GM21825 (cell line): ENCODE measurements around the gene ISOC1.

ENCODE experiments used
- ATAC-seq: cut with Tn5 transposase; IDR thresholded peaks from one replicate; pipeline ENCODE4 v1.9.1; 2021; ENCODE audit warnings: mild to moderate bottlenecking, moderate library complexity; ENCODE audit not compliant: unreplicated experiment

ISOC1 gene

GRCh38 chr5:129094087-129094923, at the start of gene ISOC1:
Gene ISOC1, plus strand, starts transcription at chr5:129094749. Its CDS starts 18 bp downstream, at chr5:129094767.
- ATAC-seq = peak; percentile 91

DNA sequence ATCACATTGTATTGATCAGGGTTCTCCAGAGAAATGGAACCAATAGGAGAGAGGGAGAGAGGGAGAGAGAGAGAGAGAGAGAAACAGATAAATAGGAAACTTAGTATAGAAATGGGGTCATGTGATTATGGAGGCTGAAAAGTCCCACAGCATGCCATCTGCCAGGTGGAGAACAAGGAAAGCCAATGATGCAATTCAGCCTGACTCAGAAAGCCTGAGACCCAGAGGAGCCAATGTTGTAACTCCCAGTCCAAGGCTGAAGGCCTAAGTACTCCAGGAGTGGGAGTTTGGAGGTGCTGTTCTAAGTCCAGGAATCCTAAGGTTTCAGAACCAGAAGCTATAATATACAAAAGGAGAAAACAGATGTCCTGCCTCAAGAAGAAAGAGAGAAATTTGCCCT, 48.4 kb upstream of the ISOC1 start:
- no peak for ATAC-seq

- ATAC-seq = no peak
Measured at GRCh38 chr5:129048509-129048908, 46.0 kb upstream of the ISOC1 start.

- ATAC-seq = no peak
Measured at GRCh38 chr5:129049126-129049799, 45.3 kb upstream of the ISOC1 start.

DNA sequence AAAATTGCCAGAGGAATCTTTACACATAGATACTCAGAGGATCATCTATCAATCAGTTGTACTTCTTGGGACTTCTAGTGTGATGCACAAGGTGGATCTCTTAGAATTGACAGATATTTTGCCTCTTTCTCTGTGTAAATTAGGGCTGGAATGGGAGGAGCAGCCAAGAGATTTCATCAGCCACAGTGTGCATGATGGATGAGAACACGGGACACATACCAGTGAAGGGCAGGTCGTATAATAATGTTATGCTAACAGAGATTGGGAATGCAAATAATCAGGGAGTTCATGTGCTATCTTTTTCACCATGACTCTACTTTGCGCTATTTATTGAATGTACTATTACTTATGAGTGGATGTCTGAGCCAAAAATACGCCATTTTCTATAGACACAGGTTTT, 43.3 kb upstream of the ISOC1 start:
- no peak for ATAC-seq

DNA sequence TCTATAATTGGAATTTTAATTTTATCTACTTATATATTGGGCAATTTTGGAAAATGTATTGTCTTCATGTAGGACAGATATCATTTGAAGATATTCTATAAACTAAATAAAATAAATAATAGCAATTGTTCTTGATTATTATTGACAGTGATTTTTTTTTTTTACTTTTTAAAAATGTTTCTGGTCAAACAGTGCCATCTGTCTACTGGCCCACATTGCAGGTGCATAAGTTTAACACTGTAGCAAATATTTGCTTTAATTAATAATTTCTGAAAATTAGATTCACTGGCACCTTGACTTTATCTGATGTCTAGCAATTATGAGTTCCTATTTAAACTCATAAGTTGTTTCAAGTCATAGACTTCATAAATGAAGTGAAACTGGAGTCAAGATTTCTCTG, 41.1 kb upstream of the ISOC1 start:
- no peak for ATAC-seq

DNA sequence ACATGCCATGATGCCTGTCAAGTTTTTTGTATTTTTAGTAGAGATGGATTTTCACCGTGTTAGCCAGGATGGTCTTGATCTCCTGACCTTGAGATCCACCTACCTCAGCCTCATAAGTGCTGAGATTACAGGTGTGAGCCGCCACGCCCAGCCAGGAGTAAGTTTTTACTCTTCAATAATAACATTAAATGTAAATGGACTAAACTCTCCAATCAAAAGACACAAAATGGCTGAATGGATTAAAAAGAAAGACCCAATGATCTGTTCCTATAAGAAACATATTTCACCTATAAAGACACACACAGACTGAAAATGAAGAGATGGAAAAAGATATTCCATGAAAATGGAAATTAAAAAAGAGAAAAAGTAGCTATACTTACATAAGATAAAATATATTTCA, 37.2 kb upstream of the ISOC1 start:
- ATAC-seq = no peak

- ATAC-seq = no peak
Measured at GRCh38 chr5:129061849-129062248, 32.7 kb upstream of the ISOC1 start.

DNA sequence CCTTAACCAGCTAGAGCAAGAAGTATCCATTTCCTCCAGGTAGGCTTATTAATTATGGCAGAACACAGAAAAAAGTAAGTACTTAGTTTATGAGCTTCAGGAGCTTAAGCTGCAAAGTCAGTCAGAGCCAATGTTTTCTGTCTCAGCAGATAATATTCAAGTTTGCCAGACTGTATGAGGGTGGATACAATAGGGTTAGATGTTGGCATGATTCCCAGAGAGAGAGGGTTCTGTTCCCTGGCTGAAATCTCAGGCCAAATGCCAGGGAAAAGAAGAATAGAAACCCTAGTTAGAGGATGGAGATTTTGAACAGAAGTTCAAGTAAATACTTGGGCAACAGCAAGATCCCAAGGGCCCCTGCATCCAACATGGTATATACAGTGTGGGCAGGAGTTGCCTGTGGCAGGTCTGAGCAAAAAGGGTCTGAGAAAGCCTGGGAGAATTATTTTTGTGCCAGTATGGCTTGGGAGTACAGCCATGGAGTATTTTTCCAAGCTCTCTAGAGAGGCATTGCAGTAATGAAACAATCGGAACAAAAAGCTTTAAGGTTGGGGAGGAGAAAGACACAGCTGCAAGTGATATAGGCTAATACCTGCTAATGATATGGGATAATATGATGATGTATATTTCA, 31.0 kb upstream of the ISOC1 start:
- no peak for ATAC-seq

DNA sequence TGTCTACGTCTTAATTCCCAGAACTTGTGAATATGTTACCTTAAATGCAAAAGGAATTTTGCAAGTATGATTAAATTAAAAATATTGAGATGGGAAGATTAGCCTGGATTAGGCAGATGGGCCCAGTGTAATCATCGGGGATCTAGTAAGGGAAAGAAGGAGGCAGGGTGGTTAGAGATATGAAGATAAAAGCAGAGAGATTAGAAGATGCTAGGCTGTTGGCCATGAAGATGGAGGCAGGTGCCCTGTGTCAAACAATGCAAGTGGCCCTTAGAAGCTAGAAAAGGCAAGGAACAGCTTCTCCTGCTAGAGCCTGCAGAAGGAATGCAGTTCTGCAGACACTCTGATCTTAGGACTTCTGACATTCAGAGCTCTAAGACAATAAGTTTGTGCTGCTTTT, 28.8 kb upstream of the ISOC1 start:
- no peak for ATAC-seq

DNA sequence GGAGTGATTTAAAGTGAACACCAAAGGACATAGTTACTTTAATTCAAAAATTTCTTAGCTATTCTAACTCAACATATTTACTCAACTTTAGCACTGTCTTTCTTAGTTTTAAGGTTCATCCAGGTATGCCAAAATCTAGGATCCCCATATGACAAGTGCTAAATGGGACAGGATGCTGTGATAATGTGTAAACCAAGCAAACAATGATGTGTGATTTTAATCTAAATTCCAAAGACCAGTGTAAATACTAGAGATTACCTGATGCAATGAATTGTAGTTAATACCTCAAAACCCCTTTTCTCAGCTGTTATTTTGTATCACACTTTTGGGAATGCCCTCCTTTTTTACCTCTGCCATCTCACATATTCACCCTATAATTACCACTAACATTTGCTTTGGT, 26.8 kb upstream of the ISOC1 start:
- ATAC-seq = no peak

DNA sequence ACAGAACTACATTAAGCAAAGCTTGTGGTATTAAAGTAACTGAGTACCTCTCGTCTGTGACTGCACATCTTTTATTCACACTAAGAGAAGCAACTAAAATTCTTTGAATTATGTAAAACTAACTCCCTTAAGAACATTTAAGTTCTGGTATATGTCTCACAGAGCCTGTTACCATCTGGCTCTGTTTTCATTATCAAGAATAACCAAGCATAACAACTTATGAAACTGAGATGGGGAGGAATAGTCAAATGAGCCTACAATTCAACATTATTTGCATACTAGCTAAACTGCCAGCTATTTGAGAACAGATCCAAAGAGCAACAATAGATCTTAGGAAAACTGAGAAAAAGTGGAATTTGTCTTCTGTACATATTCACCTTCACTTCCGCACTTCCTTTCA, 25.3 kb upstream of the ISOC1 start:
- ATAC-seq = no peak

GRCh38 chr5:129073111-129073510, 21.4 kb upstream of the ISOC1 start:
- no peak for ATAC-seq

GRCh38 chr5:129074903-129075302, 19.6 kb upstream of the ISOC1 start:
- ATAC-seq = no peak

DNA sequence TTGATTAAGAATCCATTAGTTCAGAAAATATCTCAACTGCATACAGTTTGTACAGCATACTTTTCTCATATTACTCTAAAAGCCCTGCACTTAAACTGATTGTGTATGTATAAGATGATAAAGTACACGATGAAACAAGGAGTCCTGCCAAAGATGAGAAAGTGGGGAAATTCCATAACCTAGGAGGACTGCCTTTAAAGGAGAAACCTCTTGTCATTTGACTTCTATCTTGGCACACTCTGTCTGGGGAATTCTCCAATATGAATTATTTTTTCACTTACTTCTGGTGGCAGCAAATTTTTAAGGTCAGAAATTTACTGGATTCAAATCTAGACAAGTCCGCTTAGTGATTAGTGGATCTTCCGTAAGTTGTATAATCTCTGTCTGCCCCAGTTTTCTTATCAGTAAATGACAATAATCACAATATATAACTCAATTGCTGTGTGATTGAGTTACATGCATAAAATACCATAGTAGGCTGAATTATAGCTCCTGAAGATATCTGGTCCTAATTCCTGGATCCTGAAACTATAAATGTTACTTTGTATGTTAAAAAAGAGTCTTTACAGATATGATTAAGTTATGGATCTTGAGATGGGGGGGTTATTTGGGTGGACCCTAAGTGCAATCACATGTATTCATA, 17.0 kb upstream of the ISOC1 start:
- no peak for ATAC-seq

DNA sequence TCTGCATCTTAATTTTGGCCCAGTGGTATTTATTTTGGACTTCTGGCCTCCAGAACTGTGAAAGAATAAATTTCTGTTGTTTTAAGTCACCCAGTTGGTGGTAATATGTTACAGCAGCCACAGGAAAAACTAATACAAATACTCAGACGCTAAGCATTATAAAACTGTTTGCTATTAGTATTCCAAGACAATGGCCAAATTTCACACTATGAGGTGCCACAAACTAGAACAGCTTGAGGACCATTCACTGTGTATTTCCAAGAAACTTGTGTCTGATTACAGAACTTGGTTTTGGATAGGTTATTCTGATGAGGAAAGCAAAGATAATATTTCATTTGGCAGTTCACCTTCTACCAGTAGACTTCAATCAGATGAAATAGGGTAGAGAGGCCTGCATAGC, 16.3 kb upstream of the ISOC1 start:
- ATAC-seq = no peak

DNA sequence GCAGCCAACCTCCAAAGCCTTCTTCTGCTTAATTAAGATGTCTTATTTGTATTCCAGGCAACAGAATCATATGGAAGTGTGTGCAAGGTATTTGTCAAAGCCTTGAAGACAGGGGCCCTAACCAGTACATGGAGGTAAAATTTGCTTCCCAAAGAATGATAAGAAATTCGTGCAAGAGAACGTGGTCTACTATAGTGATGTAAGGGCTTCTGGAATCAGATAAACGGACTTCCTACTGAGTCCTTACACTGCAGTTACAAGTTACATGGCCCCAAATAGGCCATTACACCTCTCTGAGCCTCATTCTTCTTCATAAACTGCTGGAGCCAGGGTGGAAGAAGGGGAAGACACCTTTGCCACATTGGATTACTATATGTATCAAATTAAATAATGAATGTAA, 15.9 kb upstream of the ISOC1 start:
- ATAC-seq = no peak

DNA sequence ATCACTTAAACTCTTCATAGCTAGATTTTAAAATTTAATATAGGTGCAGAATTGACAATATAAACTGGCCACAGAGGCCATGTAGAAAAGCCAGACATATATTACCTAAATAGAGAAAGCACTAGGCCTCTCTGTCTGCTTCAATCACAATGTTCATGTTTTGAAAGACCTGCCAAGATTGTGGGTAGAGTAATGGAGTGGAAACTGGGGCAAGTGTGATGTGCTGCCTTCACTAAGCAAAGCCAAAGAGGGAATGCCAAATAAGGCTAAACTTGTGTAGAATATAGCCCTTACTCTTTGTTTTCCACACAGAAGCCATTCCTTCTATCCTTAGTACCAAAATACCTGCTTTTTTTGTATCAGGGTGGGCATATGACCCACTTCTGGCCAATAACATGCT, 15.1 kb upstream of the ISOC1 start:
- no peak for ATAC-seq

DNA sequence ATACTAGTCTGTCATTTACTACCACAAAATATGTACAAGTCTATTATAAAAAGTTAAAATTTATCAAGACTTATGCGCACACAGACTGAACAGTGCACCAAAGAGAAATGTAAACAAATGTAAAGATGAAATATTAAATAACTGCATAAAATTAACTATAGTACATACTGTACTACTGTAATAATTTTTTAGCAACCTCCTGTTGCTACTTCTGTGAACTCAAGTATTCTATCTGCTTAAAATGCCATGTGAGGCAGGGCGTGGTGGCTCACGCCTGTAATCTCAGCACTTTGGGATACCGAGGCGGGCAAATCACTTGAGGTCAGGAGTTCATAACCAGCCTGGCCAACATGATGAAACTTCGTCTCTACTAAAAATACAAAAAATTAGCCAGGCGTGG, 13.8 kb upstream of the ISOC1 start:
- ATAC-seq = no peak

DNA sequence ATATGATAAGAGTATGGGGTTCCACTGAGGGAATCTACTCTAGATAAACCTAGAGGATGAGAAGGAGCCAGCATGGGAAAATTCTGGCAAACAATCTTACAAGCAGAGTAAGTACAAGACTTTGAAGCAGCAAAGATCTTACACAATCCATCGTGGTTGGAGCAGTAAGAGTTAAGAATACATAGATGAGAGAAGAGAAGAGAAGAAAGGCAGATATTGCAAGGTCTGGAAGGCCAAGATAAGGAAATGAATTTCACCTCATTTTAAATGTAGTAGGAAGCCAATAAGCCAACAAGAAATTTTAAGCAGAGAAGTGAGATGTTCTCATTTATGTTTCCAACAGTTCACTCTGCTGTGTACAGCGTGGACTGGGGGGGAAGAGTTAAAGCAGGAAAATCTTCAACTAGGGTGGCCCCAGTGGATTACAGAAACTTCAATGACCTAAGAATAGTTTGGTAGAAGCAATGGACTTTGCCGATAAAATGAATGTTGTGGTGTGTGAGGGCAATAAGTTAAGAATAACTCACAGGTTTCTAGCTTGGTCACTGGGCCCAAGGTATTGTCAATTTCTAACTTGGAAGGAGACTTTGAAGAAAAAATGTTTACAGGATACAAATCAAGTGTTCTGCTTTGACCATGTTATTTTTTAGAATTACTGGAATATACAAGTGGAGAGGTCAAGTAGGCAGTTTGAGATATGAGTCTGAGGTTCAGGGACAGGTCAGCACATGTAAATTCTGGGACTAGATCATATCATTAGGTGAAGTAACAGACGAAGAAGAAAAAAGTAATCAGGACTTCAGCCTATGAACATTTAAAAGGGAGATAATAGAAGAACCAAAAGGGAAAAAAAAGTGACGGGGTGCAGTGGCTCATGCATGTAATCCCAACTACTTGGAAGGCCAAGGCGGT, 12.1 kb upstream of the ISOC1 start:
- ATAC-seq = no peak
